Fibroblast of skin of scalp (primary cell): ENCODE results near the gene HDAC4.

ENCODE experiments used
- DNase-seq: peaks from one replicate; pipeline ENCODE4 v3.0.0-alpha.2; 2013

HDAC4 gene

DNA sequence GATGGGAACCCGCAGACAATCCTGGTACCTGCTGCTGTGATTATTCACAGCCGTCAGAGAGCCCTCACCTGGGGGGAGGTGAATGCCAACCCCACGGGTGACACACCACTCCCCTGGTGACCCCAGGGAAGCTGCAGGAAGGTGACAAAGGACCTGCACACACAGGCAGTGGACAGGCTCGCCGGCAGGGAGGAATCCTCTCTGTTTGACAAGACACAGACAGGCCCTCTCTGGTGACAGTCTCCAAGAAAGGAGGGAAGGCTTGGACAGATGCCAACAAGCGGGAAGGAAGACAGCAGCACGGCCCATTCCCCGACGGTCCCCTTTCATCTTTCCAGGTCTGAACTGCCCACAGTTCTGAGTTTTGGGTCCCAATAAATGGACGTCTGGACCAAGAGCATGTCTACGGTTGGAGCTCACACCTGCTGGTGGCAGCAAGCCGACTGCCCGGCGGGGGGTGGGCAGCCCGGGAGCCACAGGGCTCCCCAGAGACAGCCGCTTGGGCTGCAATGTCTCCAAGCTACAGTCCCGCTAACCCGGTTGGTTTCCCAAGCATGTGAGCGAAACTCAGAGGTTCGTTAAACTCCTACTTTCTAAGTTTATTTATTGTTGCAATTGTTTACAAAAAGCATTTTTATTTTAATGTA lies 31.8 kb downstream of the HDAC4 start:
- DNase-seq, result no peak

DNA sequence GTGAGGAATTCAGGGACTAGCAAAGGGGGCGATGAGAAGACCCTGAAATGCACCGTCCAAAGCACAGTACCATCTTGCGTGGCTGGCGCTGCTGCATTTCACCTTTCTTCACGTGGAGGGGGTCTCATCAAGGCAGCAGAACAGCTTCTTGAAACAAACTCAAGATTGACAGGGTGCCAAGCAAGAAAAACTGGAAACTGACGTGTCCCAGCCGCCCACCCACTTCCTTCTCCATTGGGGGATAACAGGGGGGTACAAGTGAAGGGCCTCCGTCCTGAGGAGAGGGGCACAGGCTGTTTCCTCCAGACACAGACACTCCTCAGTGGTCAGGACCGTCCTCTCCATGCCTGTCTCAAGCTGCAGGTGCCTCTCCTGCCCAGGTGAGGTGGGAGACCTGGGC lies 32.5 kb downstream of the HDAC4 start:
- DNase-seq, result no peak

DNA sequence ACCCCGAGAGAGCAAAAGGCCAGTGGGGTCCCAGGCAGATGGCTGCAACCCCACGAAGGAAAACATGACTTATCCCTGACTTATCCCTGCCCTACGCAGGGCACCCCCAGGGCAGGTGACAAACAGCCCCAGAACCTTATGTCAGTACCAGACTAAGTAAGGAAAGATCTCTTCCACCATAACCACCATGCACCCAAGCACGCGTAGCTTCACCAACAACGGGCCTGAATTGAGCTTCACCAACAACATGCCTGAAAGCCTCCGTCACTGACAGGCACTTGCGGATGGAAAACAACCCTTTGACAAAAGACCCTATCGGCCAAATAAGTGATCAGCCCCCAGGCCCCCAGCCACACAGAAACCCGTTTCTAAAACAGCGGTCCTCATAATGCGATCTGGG lies 34.1 kb downstream of the HDAC4 start:
- no peak for DNase-seq

DNA sequence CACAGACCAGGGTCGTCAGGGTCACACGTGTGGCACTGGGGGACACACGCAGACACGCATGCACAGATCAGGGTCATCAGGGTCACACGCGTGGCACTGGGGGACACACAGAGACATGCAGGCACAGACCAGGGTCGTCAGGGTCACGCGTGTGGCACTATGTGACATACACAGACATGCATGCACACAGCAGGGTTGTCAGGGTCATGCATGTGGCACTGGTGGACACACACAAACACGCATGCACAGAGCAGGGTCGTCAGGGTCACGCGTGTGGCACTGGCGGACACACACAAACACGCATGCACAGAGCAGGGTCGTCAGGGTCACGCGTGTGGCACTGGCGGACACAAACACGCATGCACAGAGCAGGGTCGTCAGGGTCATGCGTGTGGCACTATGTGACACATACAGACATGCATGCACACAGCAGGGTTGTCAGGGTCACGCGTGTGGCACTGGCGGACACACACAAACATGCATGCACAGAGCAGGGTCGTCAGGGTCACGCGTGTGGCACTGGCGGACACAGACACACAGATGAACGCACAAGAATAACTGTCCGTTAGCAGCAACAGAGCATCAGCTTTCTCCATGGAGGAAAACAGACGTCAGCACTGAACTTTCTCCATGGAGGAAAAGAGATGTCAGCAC lies 34.9 kb downstream of the HDAC4 start:
- DNase-seq, result no peak

DNA sequence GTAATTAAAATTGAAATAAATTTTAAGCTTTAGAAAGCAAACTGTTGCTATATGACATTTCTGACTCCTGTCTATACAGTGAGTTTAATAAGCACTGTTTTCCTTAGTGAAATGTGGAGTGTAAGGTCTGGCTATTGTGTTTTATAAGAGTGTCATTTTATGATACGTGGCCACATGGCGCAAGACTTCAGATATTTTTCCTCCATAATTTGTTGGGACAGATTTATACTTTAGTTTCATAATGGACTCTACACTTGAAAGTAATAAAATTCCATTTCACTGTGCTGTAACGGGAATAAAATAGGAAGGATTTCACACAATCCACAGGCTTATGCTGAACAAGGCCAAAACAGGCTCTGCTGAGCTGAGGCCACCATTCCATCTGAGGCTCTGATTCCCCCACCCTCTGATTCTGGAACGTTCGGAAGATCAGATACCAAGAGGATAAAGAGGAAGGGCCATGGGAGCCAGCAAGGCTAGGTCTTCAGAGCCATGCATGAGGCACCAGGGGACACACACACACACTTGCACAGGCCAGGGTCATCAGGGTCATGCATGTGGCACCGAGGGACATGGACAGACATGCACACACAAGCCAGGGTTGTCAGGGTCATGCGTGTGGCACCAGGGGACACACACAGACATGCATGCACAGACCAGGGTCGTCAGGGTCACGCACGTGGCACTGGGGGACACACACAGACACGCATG lies 35.6 kb downstream of the HDAC4 start:
- DNase-seq, result no peak

DNA sequence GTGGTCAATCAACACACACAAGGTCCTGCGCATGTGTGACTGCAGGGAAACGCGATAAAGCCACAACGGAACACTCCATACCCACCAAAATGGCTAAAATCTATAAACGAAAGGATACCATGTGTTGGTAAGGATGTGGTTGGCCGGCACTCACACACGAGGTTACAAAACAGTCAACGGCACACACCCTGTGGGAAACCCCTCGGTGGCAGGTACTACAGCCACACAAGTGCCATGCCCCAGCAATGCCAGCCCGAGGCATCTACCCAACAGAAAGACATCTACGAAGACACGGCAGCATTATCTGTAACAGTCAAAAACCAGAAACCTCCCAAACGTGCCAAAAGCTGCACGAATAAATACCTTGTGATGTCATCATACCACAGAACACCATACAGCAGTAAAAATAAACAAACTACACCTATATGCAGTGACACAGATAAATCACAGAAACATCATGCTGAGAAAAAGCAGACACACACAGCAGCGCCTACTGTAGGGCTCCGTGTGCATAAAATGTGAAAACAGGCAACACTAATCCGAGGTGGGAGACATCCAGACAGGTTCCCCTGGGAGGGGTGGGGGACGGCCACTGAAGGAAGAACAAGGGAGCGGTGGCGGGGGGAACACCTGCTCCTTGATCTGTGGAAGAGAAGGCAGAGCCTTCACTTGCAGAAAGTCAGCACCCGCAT lies 36.7 kb downstream of the HDAC4 start:
- DNase-seq, result no peak

DNA sequence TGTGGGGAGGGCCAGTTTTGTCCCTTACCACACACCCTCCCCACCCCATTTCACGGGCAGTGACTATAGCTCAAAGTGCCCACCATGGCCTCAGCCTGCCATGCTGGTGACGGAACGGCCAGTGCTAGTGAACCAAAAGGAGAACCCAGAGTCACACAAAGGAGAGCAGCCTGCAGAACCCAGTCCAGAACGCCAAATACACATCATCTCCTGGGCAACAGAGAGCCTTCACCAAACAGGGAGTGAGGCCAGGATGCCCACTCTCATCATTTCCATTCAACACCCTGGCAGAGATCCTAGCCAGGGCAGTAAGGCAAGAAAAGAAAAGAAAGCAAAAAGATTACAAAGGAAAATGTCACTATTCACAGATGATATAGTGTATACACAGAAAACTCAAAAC lies 38.3 kb downstream of the HDAC4 start:
- DNase-seq, result no peak

DNA sequence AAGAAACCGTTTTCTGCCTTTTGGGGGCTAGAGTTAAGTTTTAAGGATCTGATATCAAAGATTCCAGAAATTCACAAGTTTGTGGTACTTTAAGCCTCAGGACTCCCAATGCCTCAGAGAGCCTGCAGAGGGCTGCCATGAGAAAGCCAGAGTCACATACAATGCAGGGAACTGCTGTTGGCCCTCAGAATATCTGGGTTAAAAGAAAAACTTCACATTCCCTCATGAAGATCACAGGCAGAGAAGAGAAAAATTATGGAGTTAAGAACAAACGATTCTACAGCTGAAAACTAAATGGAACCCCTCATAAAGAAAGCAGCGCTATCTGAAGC lies 39.5 kb downstream of the HDAC4 start:
- peak; percentile 18 for DNase-seq

DNA sequence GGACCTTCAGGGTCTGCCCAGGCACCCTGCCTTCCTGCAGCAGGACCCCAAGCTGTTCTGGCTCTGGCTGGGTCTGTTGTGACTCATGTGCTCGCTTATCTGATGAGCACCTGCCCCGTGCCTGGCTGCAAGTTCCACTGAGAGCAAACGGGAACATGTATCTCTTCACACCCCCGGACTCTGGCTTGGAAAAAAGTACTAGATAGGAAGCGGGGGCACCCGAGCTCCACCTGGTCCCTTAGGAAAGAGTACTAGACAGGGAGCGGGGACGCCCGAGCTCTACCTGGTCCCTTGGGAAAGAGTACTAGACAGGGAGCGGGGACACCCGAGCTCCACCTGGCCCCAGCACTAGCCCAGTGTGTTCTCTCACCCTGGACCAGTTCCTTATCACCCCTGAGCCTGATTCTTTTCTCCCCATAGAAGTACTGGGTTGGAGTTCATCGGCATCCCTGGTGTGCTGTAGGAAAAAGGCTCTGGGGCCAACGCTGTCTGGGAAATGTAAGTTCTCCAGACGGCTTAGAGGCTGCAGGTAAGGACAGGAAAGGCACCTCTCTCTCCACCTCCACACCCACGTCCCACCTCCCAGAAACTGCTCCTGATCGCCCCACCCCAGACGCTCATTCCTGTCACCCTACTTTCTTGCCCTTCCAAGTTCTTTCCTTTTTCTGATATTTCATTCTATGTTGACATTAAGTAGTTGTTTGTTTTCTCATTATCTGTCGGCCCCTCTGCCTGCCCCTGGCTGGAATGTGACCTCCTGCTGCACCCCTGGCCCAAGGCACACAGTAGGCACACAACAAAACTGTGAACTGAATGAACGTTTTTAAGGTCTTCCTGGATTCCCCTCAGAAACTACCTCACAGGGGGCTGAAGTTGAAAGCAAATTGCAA lies 40.2 kb downstream of the HDAC4 start:
- no peak for DNase-seq

DNA sequence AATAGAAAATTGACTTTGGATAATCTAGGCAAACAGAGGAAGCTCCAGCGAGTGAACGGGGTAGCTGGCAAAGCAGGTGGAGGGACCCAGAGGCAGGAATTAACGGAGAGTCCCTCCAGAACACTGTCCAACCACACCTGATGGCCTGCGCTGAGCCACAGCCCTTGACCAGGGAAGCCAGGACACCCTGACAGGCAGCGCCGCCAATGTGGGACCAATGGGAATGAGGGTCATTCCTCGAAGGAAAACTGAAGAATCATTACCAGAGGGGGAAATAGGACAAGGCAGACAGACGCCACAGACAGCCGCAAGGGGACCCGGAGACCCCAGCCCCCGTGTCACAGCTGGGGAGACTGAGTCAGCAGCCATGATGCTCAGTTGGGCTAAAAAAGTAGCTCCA lies 40.8 kb downstream of the HDAC4 start:
- DNase-seq, result no peak

DNA sequence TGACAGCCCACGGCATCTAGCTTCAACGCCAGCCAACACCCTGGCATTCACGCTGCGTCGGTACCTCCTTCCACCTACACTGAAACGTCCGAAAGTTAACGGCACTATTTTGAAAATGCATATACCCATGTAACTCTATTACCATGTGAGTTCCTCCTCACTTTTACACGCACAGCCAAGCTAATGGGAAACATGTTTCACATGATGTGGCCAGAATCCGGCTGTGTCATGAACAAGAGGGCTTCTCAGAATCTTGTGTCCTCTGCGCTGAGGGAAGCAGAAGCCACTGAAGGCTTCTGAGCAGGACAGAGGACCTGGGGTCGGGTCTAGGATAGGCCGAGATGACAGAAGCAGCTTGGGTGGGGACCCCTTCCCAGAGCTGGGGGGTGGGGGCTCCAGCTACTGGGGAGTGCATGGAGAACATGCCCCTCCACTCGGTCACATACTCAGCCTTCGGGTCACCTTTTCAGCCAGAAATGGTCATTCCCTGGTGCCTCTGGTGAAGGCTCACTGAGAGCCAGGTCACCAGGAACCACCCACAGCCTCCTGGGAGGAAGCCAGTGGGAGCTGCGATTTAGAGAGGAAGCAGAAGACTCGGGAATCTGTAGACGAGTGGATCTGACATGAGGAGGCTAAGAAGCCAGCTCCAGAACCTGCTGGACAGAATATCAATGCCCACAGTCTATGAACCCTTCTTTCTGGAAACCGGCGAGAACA lies 41.5 kb downstream of the HDAC4 start:
- DNase-seq, result peak; percentile 15

DNA sequence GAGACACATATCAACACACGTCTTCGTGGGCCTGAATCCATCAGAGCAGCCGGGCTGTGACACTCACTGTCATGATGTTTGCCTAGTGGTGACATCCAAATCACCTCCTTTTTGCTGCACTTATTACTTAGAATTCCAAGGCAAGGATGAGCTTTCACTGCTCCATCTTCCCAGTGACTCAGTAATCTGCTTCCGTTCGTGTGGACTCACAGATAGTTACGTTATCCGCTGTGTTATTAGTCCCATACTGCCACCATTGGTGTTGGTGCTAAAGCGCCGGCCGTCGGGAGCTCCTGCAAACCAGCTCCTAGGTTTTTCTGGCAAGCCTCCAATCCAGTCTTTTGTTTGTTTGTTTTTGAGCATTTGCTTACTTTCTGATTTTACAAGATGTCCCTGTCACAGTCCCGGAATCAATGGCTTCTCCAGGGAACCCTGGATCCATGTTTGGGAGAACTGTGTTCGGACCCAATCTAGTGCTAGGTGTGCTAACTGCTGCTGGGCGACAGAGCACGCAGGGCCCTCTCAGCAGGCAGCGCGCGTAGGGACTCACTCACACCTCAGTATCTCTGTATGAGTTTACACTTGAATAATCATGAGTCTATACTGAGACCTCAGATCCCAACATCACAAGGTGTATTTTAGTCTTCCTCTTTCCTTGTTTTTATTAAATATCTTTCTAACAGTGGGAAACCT lies 42.6 kb downstream of the HDAC4 start:
- DNase-seq, result peak; percentile 10

DNA sequence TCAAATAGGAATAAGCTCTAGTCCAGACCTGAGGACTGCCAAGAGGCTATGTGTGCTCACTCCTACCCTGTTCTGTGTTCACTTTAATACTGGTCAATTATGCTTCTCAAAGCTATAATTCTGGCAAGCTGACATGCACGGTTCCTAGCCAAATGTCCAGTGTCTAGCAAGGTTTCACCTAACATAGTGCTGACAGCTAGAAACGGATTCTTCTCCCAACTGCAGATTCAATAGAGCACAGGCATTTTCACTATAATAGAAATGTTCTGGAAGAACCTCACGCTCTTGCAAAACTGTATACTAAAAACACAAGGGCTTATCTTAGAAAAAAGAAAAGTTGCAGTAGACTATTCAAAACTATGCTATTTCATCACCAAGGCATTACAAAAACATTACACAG lies 45.1 kb downstream of the HDAC4 start:
- DNase-seq, result no peak

DNA sequence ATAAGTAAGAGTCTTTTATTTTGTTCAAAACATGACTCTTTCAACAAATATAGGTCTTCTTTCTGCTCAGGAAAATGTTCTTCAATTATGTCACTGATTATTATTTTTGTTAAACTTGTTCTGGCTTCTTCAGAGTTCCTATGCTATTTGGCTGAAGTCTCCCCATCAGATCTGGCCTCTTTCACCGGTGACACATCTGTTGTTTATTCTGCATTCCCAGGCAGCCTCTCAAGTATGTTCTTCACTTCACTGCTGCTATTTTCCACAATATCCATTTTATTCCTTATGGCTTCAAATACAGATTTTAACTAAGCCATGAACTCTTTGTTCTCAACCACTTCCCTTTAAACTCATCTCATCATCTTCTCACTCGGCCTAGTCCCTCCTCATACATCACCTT lies 45.7 kb downstream of the HDAC4 start:
- DNase-seq, result no peak

DNA sequence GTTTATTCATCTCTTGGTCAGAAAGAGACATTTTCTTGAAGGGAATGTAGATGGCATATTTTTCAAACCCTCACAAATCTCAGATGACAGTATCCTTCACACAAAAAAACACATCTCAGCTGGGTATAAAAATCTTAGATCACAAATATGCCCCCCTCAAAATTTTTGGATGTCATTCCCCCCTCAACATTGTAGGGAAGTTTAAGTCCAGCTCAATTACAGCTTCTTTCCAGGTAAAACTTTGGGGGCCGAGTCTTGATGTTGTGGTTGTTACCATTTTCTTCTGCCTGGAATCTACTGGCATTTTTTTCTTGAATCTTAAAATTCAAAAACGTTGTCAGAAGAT lies 46.1 kb downstream of the HDAC4 start:
- no peak for DNase-seq

DNA sequence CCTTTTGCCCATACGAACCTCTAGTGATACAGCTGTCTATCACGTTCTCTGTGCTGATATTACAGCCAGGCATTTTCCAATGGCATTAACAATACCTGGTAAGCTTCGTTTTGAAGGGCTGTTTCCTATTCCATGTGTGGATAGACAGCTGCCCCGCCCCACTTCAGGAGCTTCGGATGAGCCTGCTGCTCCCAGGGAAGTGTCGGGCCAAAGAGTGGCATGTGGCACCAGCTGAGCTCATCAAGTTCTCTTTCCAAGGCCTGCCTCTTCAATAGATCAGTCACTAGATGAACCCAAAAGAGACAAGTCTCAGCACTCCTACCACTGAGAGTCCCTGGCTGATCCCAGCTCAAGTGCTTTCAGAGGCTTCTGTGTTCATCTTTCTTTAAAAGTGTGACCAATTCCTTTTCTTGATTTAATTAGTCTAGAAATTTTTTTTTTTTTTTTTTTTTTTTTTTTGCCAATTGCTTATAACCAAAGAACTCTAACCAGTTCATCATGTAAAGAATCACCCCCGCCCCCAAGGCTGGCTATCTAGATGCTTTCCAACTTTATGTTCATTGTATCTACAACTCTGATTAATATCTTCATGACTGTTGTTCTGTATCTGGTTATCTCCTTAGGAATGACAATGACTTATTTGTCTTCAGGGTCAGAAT lies 46.6 kb downstream of the HDAC4 start:
- no peak for DNase-seq

DNA sequence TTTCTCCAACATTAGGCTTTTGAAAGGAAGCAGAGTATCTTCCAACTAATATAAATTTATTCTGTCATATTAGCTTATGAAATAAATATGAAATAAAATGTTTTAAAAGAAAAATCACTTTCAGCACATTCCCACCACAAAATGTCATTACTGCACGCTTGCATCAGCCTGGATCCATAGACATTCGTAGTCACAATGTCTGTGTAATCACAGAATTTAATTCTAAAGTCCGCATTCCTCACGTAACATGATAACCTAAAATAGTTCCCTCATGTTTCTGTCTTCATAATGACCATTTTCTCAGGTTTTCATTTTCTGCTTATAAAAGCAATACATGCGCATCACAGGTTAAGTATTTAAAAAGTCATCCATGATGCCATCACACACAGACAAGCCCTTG lies 47.1 kb downstream of the HDAC4 start:
- DNase-seq, result peak; percentile 72

DNA sequence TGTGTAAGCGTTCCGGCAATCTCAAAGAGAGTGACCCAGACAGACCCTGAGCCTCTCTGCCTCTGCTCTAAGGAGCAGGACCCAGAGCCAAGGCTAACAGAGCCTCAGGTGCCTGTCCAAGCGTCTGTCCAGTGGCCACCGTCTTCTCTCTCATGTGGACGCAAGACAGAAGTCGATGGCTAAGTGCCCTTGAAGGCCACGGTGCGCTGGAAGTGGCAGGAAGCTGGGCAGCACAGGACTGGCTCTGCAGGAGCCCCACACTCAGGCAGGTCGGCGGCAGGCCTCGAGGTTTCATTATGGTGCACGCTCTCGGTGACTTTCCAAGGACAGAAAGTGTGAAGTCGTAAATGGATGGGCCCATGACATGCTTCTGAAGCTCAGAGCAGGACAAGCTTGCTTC lies 49.1 kb downstream of the HDAC4 start:
- DNase-seq, result no peak

DNA sequence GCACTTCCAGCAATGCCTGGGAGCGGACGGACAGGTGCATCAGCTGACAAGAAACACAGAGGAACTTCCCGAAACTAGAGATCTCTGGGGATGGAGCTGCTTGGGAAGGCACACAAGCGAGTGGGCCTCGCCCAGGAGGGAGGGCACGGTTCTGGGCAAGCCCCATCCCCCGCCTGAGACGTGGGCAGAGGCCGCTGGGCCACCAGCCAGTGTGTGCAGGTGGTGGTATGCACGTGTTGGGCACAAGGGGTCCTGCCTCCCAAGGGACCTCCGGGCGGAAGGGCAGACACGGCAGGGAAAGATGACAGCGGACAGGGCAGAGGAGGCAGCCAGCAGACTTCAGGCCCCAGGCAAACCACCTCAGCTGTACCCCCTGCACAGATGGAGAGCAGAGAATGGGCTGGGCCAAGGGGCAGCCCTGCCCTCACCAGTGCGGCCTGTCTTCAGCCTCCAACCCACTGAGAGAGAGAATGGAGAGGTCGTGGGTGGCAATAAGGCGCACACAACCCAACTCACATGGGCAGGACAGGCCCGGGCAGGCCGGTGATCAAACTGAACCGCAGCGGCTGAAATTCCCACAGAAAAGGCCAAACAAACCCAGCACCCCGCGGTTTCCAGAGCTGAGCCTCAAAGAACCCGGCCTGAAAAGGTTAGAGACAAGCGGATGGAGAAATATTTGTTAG lies 51.2 kb downstream of the HDAC4 start:
- DNase-seq, result no peak
